Spleen (tissue), 11 donors: ENCODE results near the gene KPNA6. TPM values are rescaled to one million over a fixed set of nuclear protein-coding genes. Genes with fewer than 3 reads are reported as not detected.
"Not testable (repeated sequence)": the region's sequence is repeated elsewhere in the genome, so short reads cannot be mapped to it uniquely, and the experiment has no call there.

Experiments used
- DNase-seq: peaks from one replicate; pipeline ENCODE4 v3.0.0-alpha.2; 2020
- H3K27ac ChIP-seq, 8 donors: fragments of 200-600 bp; sonication (generic) in 7 of 8; 1 replicate in 4 of 8; 2 replicates in 4 of 8; pipeline versions ENCODE4 v1.5.0 to v1.8.0; 2016 to 2021; ENCODE audit warnings: inconsistent platforms in 4 of 8, mild to moderate bottlenecking in 4 of 8, moderate library complexity in 1 of 8
- H3K27me3 ChIP-seq, 7 donors: fragments of 200-600 bp; sonication (generic) in 6 of 7; replicated peaks in 1 of 7; 1 replicate in 4 of 7; 2 replicates in 3 of 7; pipeline versions ENCODE4 v1.5.0 to v1.8.0; 2016 to 2021; ENCODE audit warnings: inconsistent platforms in 3 of 7, mild to moderate bottlenecking in 1 of 7
- H3K36me3 ChIP-seq, 6 donors: fragments of 200-600 bp; sonication (generic) in 5 of 6; 1 replicate in 4 of 6; 2 replicates in 2 of 6; pipeline versions ENCODE4 v1.5.0 to v1.8.0; 2016 to 2021; ENCODE audit warnings: inconsistent platforms in 2 of 6
- H3K4me1 ChIP-seq, 6 donors: fragments of 200-600 bp; sonication (generic) in 5 of 6; 1 replicate in 3 of 6; 2 replicates in 3 of 6; pipeline versions ENCODE4 v1.5.0 to v1.8.0; 2016 to 2021; ENCODE audit warnings: inconsistent platforms in 3 of 6
- H3K4me3 ChIP-seq, 8 donors: fragments of 200-600 bp; sonication (generic) in 7 of 8; 1 replicate in 4 of 8; 2 replicates in 4 of 8; pipeline versions ENCODE4 v1.5.0 to v1.8.0; 2016 to 2021; ENCODE audit warnings: inconsistent platforms in 4 of 8, mild to moderate bottlenecking in 4 of 8, moderate library complexity in 2 of 8
- H3K9me3 ChIP-seq, 8 donors: fragments of 200-600 bp; sonication (generic) in 7 of 8; 1 replicate in 4 of 8; 2 replicates in 4 of 8; pipeline versions ENCODE4 v1.5.0 to v1.8.0; 2016 to 2021; ENCODE audit warnings: inconsistent platforms in 4 of 8
- CTCF ChIP-seq, 11 experiments: fragments of 200-600 bp in 7 of 11; fragments of 450-650 bp in 4 of 11; sonication (generic) in 4 of 11; IDR thresholded peaks in 8 of 11; conservative IDR thresholded peaks in 3 of 11; 1 replicate in 7 of 11; 2 replicates in 4 of 11; pipeline versions ENCODE4 v1.4.0 to v1.8.0; 2016 to 2021; ENCODE audit warnings: antibody characterized with exemption in 11 of 11, inconsistent platforms in 4 of 11, mild to moderate bottlenecking in 1 of 11
- POLR2A ChIP-seq, 3 donors: fragments of 450-650 bp; IDR thresholded peaks; one replicate each; pipeline ENCODE4 v1.5.1; 2017; ENCODE audit warnings: antibody characterized with exemption in 3 of 3, mild to moderate bottlenecking in 1 of 3
- POLR2AphosphoS5 ChIP-seq, 3 donors: sonication (generic); formaldehyde crosslinking; IDR thresholded peaks; one replicate each; pipeline ENCODE4 v1.5.1; 2017; ENCODE audit warnings: antibody characterized with exemption in 3 of 3
- WGBS, 5 donors: extraction: QIAGEN DNeasy Blood & Tissue Kit in 3 of 5; methylation state at CpG; one replicate each; pipeline versions ENCODE4 v1.1.5 to v1.1.7; 2013 to 2018; 5-methylcytosine and 5-hydroxymethylcytosine counted together
- intact Hi-C: fragments of 100-400 bp; cut with DNase I; formaldehyde crosslinking; loops from one replicate; pipeline ENCODE4 v1.15.0; 2023; ENCODE audit warnings: low total_unique reads
- polyA plus RNA-seq, 3 donors: library from polyadenylated mRNA; stranded (reverse); fragments of 200-250 nt; gene quantifications; one replicate each; pipeline ENCODE4 v1.2.1, GENCODE V29; 2013
- total RNA-seq, 7 donors: library from RNA; depleted of rRNA in 3 of 7; stranded (reverse); fragments of >200 nt in 3 of 7; fragmentation: NEBNext Ultra II Directional in 4 of 7; extraction: Animal tissue kit (Norgen Biotek cat#: 25700) in 4 of 7; gene quantifications; one replicate each; pipeline versions ENCODE4 v1.1.0 to v1.2.1, GENCODE V29; 2016 to 2021
- donor health status: healthy with polysubstance abuse.
- donor health status: DM: no; HTN: no; CAD: no; lungs with moderate emphysema.
- donor health status: DM: no; HTN: no; CAD: no.
- donor health status: Bipolar disorder and iron deficiency.
- donor health status: healthy.
- donor health status: DM: no; HTN: no; CAD: no.
- donor health status: DM: yes; HTN: yes; CAD: no.

Gene KPNA6
- total and polyA plus RNA-seq, 10 donors = 3.5 to 57.1 (median 38.2) TPM

- Histone ChIP-seq H3K4me1 (peaks cover 6 to 72% (median 33%) of the 10 kb centered on the region in 6 donors), H3K27me3 (no peaks in the 10 kb centered on the region), H3K4me3 (no peak overlapping the region), H3K9me3 (no peaks in the 10 kb centered on the region), H3K36me3 (peaks cover 0 to 33% (median 0%) of the 10 kb centered on the region in 6 donors), H3K27ac (peak overlapping the region in 2 of 8 donors; percentile 5 to 36)
- intact Hi-C loops = no loop called here
- 77 to 96% (median 89%) methylated on average over 1 of the region's 1 CpG for WGBS, 5 donors
- no peak for DNase-seq
- no peak for TF ChIP-seq CTCF (IDR thresholded peaks at IDR 0.05 in 8 of 11, conservative IDR thresholded peaks at IDR 0.05 in 3 of 11)
- no peak for TF ChIP-seq POLR2A (IDR thresholded peaks at IDR 0.05)
- no peak for TF ChIP-seq POLR2AphosphoS5 (IDR thresholded peaks at IDR 0.05)
Measured at GRCh38 chr1:32128964-32129363, 21.1 kb downstream of the KPNA6 start.

DNA sequence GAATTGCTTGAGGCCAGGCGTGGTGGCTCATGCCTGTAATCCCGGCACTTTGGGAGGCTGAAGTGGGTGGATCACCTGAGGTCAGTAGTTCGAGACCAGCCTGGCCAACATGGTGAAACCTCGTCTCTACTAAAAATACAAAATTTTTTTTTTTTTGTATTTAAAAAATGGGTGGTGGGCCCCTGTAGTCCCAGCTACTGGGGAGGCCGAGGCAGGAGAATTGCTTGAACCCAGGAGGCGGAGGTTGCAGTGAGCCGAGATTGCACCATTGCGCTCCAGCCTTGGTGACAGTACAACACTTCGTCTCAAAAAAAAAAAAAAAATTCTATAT is 26.1 kb downstream of the KPNA6 start:
- H3K9me3 ChIP-seq, DNase-seq, H3K27me3 ChIP-seq, H3K4me3 ChIP-seq, intact Hi-C loops, H3K27ac ChIP-seq: not testable (repeated sequence)
- H3K36me3 ChIP-seq = peaks cover 0 to 42% (median 3%) of the 10 kb centered on the region in 6 donors
- H3K4me1 ChIP-seq = peaks cover 5 to 40% (median 14%) of the 10 kb centered on the region in 6 donors
- WGBS, 5 donors = 92 to 97% (median 96%) methylated on average over 9 of the region's 9 CpGs

- DNase-seq = no peak
- intact Hi-C loops = no loop called here
- TF ChIP-seq CTCF (IDR thresholded peaks at IDR 0.05 in 8 of 11, conservative IDR thresholded peaks at IDR 0.05 in 3 of 11) (no peak), POLR2A (IDR thresholded peaks at IDR 0.05) (no peak), POLR2AphosphoS5 (IDR thresholded peaks at IDR 0.05) (no peak)
- Histone ChIP-seq H3K36me3 (peaks cover 0 to 21% (median 3%) of the 10 kb centered on the region in 6 donors), H3K9me3 (no peaks in the 10 kb centered on the region), H3K27ac (no peak overlapping the region), H3K4me1 (peaks cover 3 to 50% (median 17%) of the 10 kb centered on the region in 6 donors), H3K27me3 (no peaks in the 10 kb centered on the region), H3K4me3 (no peak overlapping the region)
- 94 to 97% (median 96%) methylated on average over 5 of the region's 5 CpGs for WGBS, 5 donors
Measured at GRCh38 chr1:32137111-32137510, 29.3 kb downstream of the KPNA6 start.

DNA sequence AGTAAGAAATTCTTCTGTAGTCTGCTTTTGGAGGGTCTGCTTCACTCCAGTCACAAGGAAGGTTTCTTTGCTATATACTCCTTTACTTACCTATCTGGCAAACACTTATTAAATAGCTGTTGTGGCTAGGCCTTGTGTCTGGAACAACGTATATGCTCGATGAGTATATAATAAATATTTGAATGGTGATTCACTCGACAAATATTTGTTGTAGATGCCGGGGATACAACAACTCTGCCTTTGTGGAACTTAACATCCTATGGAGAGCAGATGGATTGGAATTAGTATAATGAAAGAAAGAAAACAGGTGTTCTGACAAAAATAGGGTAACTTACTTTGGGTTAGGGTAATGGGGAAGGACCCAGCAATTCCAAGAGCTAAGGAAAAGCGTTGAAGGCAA is 31.1 kb downstream of the KPNA6 start:
- no peak for TF ChIP-seq POLR2AphosphoS5 (IDR thresholded peaks at IDR 0.05)
- TF ChIP-seq POLR2A (IDR thresholded peaks at IDR 0.05) = no peak
- no peak for TF ChIP-seq CTCF (IDR thresholded peaks at IDR 0.05 in 8 of 11, conservative IDR thresholded peaks at IDR 0.05 in 3 of 11)
- peaks cover 3 to 58% (median 20%) of the 10 kb centered on the region in 6 donors for H3K4me1 ChIP-seq
- peaks cover 0 to 9% (median 3%) of the 10 kb centered on the region in 6 donors for H3K36me3 ChIP-seq
- no peaks in the 10 kb centered on the region for H3K9me3 ChIP-seq
- no peak for DNase-seq
- H3K4me3 ChIP-seq = no peak overlapping the region
- 77 to 85% (median 81%) methylated on average over 5 of the region's 5 CpGs for WGBS, 5 donors
- intact Hi-C loops = no loop called here
- no peaks in the 10 kb centered on the region for H3K27me3 ChIP-seq
- H3K27ac ChIP-seq = no peak overlapping the region
